Measurements from ENCODE around the gene ADORA1. TPM values are rescaled to one million over a fixed set of nuclear protein-coding genes. Genes with fewer than 3 reads are reported as not detected.

The ADORA1 gene
- total RNA-seq, 1 donor from 2014 or later, result not detected

- H3K9me3 Mint-ChIP-seq, result no peaks in the 10 kb centered on the region
- CTCF ChIA-PET, result no interaction called here
- no peak overlapping the region for H3K27ac Mint-ChIP-seq
- H3K4me1 Mint-ChIP-seq, result no peaks in the 10 kb centered on the region
- TF ChIP-seq, protein P1, sequence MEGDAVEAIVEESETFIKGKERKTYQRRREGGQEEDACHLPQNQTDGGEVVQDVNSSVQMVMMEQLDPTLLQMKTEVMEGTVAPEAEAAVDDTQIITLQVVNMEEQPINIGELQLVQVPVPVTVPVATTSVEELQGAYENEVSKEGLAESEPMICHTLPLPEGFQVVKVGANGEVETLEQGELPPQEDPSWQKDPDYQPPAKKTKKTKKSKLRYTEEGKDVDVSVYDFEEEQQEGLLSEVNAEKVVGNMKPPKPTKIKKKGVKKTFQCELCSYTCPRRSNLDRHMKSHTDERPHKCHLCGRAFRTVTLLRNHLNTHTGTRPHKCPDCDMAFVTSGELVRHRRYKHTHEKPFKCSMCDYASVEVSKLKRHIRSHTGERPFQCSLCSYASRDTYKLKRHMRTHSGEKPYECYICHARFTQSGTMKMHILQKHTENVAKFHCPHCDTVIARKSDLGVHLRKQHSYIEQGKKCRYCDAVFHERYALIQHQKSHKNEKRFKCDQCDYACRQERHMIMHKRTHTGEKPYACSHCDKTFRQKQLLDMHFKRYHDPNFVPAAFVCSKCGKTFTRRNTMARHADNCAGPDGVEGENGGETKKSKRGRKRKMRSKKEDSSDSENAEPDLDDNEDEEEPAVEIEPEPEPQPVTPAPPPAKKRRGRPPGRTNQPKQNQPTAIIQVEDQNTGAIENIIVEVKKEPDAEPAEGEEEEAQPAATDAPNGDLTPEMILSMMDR (IDR thresholded peaks at IDR 0.05), result no peak
- DNase-seq (no peak), ATAC-seq (ENCODE audit: low read depth) (no peak)
- intact Hi-C loops (cut with micrococcal nuclease), result no loop called here
- POLR2A ChIA-PET, result no interaction called here
- no peak overlapping the region for H3K4me3 Mint-ChIP-seq
- H3K27me3 Mint-ChIP-seq, result peaks cover 11% of the 10 kb centered on the region
- no peaks in the 10 kb centered on the region for H3K36me3 Mint-ChIP-seq (ENCODE audit: low read depth)
These were observed 17.1 kb downstream of the ADORA1 start for GRCh38 chr1:203144661-203145060.

GRCh38 chr1:203145321-203146041 is 18.0 kb downstream of the ADORA1 start:
- no peak overlapping the region for H3K4me3 Mint-ChIP-seq
- H3K9me3 Mint-ChIP-seq, result no peaks in the 10 kb centered on the region
- ATAC-seq (ENCODE audit: low read depth) (no peak), DNase-seq (no peak)
- ChIA-PET POLR2A (no interaction called here), CTCF (no interaction called here)
- H3K27me3 Mint-ChIP-seq, result peaks cover 11% of the 10 kb centered on the region
- intact Hi-C loops (cut with micrococcal nuclease), result no loop called here
- TF ChIP-seq, protein P1 (IDR thresholded peaks at IDR 0.05), result no peak
- no peaks in the 10 kb centered on the region for H3K36me3 Mint-ChIP-seq (ENCODE audit: low read depth)
- no peaks in the 10 kb centered on the region for H3K4me1 Mint-ChIP-seq
- no peak overlapping the region for H3K27ac Mint-ChIP-seq

DNA sequence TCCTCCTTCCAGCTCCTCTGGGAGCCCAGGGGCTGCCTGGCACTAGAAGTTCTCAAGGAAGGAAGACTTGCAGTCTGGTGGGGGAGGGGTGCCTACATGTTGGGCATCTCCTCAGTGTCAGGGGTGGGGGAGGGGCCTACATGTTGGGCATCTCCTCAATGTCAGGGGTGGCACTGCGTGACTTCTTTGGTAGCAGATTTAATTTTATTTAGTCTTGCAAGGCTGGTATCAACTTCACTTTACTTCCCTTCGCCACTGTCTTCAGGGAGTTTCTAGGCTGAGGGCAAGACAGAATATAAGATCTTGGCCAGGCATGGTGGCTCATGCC is 18.5 kb downstream of the ADORA1 start:
- Mint-ChIP-seq H3K27me3 (peaks cover 11% of the 10 kb centered on the region), H3K9me3 (no peaks in the 10 kb centered on the region), H3K36me3 (ENCODE audit: low read depth) (no peaks in the 10 kb centered on the region), H3K4me1 (no peaks in the 10 kb centered on the region), H3K4me3 (no peak overlapping the region), H3K27ac (no peak overlapping the region)
- ChIA-PET CTCF (no interaction called here), POLR2A (no interaction called here)
- TF ChIP-seq, protein P1 (IDR thresholded peaks at IDR 0.05), result no peak
- no peak for DNase-seq
- intact Hi-C loops (cut with micrococcal nuclease), result no loop called here
- no peak for ATAC-seq (ENCODE audit: low read depth)

DNA sequence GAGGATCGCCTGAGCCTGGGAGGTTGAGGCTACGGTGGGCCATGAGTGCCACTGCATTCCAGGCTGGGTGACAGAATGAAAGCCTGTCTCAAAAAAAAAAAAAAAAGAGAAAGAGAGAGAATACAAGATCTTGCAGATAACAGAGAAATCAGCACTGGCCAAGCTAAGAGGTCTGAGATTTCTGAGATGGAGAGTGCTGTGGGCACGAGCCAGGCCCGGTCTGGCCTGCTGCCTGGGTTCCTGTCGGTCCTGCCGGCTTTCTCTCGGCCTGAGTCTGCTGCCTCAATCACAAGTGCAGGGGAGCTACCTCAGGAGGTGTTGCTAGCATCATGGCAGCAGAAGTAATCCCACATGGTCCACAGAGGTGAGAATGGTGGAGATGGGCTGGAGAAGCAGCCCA is 19.0 kb downstream of the ADORA1 start:
- ChIA-PET CTCF (no interaction called here), POLR2A (no interaction called here)
- DNase-seq (no peak), ATAC-seq (ENCODE audit: low read depth) (no peak)
- TF ChIP-seq, protein P1 (IDR thresholded peaks at IDR 0.05), result no peak
- Mint-ChIP-seq H3K27ac (no peak overlapping the region), H3K27me3 (peaks cover 11% of the 10 kb centered on the region), H3K36me3 (ENCODE audit: low read depth) (no peaks in the 10 kb centered on the region), H3K4me3 (no peak overlapping the region), H3K4me1 (no peaks in the 10 kb centered on the region), H3K9me3 (no peaks in the 10 kb centered on the region)
- intact Hi-C loops (cut with micrococcal nuclease), result no loop called here

DNA sequence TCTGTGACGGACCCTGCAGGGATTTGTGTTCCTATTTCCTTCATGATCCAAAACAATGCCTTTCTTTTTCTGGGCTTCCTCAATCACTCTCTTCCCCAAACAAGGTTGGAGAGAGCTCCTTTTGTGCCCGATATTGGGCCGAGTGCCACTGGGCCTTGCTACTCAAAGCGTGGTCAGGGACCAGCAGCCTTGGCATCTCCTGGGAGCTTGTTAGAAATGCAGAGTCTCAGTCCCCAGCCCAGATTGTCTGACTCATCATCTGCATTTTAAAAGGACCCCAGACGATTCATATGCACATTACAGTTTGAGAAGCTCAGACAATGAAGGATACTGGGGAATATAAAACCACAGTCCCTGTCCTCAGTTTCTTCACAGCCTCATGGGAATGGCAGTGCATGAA is 19.9 kb downstream of the ADORA1 start:
- no peak overlapping the region for H3K27ac Mint-ChIP-seq
- CTCF ChIA-PET, result no interaction called here
- H3K4me1 Mint-ChIP-seq, result no peaks in the 10 kb centered on the region
- no peaks in the 10 kb centered on the region for H3K9me3 Mint-ChIP-seq
- H3K36me3 Mint-ChIP-seq (ENCODE audit: low read depth), result no peaks in the 10 kb centered on the region
- H3K27me3 Mint-ChIP-seq, result peaks cover 8% of the 10 kb centered on the region
- TF ChIP-seq, protein P1 (IDR thresholded peaks at IDR 0.05), result no peak
- POLR2A ChIA-PET, result no interaction called here
- DNase-seq, result no peak
- intact Hi-C loops (cut with micrococcal nuclease), result no loop called here
- ATAC-seq (ENCODE audit: low read depth), result no peak
- H3K4me3 Mint-ChIP-seq, result no peak overlapping the region
